Erythroblast (primary cell): Measurements from ENCODE around the gene UBAC2.

ENCODE experiments used
- GATA1 ChIP-seq: IDR thresholded peaks from 2 replicates; pipeline ENCODE4 v1.6.1; 2011; ENCODE audit warnings: low read depth, mild to moderate bottlenecking, control low read depth, low read length, moderate library complexity
- POLR2A ChIP-seq: IDR thresholded peaks from 2 replicates; pipeline ENCODE4 v1.6.1; 2011; ENCODE audit warnings: mild to moderate bottlenecking, low read length

DNA sequence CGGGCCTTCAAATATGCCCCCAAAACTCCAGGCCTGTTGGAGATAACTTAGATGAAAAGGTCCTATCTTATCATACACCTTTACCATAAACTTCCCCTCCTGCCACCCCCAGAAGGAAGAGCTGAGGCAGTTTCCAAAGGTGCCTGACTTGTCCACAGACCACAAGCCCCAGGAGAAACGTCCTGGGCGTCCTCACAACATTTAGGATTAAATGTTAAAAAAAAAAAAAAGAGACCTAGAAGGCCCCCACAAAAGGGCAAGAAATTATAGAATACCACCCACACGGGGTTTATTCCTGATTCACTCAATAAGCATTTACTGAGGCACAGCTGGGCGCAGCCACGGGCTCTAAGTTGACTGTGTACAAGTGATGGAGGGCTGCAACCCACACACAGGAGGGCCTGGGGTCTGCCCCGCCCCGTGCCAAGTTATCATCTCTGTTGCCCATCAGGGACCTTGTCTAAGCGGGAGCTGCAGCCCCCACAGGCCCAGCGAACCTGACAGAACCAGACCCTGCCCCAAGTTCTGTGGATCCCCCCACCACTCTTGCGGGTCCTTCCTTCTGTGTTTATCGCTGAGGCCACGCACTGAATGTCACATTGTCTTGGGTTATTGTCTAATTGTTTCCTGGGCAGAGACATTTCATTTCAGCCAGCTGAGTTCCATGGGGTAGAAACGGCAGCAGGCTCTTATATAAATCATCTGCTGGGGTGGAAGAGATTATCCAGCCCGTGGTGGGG, 217.6 kb downstream of the UBAC2 start:
- TF ChIP-seq POLR2A (no peak), GATA1 (no peak)
